Stomach (tissue), 4 donors: ENCODE data around the gene CES4A.

ENCODE experiments used
- EP300 ChIP-seq: sonication (generic); formaldehyde crosslinking; IDR thresholded peaks from one replicate; pipeline ENCODE4 v1.6.1; 2017; ENCODE audit warnings: antibody characterized with exemption
- POLR2A ChIP-seq, 4 donors: fragments of 450-650 bp; IDR thresholded peaks; one replicate each; pipeline ENCODE4 v1.6.1; 2016; ENCODE audit warnings: antibody characterized with exemption in 4 of 4, control low read depth in 2 of 4, mild to moderate bottlenecking in 1 of 4, moderate library complexity in 1 of 4
- POLR2AphosphoS5 ChIP-seq, 3 donors: sonication (generic); formaldehyde crosslinking; IDR thresholded peaks; one replicate each; pipeline ENCODE4 v1.6.1; 2016; ENCODE audit warnings: antibody characterized with exemption in 3 of 3
- TF ChIP-seq, protein P1 (sequence below), 7 experiments: fragments of 450-650 bp in 4 of 7; fragments of 200-600 bp in 3 of 7; sonication (generic) in 3 of 7; IDR thresholded peaks; one replicate each; pipeline ENCODE4 v1.5.1; 2016 to 2019; ENCODE audit warnings: antibody characterized with exemption in 7 of 7, control low read depth in 2 of 7, mild to moderate bottlenecking in 1 of 7

DNA sequence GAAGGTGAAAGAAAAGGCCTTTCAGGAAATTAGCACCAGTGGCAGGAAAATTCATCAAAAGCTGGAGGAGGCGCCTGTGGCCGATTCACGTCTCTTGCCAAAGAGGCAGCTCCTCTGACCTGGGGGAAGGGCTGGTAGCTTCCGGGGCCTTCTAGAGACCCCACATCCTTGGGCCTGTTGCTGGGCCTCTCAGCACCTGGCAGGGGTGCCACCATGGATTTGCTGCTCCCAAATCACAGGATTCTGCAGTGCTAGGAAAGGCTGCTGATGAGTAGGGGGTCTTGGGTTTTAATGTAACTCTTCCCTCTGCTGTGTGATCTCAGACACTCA lies 29.0 kb downstream of the CES4A start:
- TF ChIP-seq POLR2A (IDR thresholded peaks at IDR 0.05) (no peak), POLR2AphosphoS5 (IDR thresholded peaks at IDR 0.05) (no peak), EP300 (no peak)
- TF ChIP-seq, protein P1, sequence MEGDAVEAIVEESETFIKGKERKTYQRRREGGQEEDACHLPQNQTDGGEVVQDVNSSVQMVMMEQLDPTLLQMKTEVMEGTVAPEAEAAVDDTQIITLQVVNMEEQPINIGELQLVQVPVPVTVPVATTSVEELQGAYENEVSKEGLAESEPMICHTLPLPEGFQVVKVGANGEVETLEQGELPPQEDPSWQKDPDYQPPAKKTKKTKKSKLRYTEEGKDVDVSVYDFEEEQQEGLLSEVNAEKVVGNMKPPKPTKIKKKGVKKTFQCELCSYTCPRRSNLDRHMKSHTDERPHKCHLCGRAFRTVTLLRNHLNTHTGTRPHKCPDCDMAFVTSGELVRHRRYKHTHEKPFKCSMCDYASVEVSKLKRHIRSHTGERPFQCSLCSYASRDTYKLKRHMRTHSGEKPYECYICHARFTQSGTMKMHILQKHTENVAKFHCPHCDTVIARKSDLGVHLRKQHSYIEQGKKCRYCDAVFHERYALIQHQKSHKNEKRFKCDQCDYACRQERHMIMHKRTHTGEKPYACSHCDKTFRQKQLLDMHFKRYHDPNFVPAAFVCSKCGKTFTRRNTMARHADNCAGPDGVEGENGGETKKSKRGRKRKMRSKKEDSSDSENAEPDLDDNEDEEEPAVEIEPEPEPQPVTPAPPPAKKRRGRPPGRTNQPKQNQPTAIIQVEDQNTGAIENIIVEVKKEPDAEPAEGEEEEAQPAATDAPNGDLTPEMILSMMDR (IDR thresholded peaks at IDR 0.05), result no peak
